NCI-H524 (cell line): ENCODE data around the gene CRPPA.
"Not testable (repeated sequence)": the region's sequence is repeated elsewhere in the genome, so short reads cannot be mapped to it uniquely, and the experiment has no call there.

Experiments used
- DNase-seq, 2 experiments: peaks; one replicate each; lab custom pipeline; 2025; lab: John Stamatoyannopoulos, UW

Gene CRPPA

DNA sequence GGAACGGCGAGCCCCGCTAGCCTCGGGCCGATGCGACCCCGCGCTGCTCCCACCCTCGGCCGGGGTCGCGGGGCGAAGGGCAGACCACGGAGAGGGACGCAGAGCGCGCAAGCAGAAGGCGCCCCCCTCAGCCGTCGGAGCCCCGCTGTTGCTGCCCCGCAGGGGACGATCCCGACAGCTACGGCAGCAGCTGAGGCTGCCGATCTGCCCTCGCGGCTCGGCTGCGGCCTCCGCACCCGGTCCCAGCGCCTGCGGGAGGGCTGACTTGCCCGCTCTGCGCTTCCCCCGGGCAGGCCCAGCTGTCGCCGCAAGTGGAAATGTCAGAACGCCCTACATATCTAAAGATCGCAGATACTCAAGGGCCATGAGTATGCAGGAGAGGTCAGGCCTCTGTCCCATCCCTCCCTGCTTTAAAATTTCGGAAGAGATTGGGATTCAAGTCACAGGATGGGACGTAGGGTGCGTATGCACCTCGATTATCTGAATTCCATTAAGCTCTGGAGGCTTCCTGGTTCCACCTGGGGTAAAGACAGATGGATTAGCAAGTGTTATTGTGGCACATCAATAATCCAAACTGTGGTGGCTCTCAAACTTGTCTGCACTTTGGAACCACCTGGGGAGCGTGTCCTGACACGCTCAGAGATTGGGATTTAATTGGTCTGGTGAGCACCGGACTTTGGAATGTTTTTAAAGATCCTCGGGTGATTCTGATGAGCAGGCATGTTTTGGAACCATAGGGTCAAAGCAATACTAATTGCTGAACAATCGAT, at the start of gene CRPPA:
CRPPA (minus strand) TSS at position 206 of the 770 bp plus-strand sequence. CDS start 216 bp downstream, outside the sequence.
- peak in 1 of 2 experiments; percentile 59 for DNase-seq

DNA sequence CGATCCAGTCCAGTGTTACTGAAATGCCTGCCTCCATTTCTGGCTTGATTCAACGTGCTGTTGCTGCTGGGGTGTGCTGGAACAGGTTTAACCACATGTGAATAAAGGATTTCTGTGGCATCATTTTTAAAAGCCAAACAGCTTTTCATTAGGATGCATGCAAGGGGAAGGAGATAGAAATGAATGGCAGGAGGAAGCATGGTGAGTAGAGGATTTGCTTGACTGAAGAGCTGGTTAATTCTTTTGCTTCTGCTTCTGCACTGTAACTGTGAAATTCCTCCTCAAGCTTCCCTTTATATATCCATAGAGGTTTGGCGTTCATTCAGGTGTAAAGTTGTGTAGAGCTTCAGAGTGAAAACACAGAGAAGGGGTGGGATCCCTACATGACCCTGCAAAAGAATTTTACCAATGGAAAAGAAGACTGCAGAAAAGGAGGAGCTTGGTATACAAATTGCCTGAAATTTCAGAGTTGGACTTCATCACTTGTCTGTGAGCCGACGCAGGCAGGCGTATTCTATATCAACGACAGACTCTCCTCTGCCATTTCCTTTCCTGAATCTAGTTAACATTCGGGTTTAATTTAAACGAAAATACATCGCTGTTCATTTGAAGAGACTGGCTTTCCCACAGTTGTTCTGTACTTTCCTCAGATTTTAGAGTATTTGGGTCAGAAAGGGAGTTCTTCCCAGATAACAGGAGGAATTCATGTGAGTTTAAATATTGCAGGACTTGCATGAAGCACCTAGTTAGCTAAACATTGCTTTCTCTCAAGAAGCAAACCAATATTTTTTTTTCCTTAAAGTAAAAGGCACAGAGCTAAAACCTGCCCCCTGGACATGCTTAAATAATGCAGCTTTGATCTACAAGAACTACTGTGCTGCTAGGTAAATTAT, 44.4 kb upstream of the CRPPA start, which contains the start of gene SOSTDC1:
SOSTDC1 (minus strand) TSS at position 270 of the 893 bp plus-strand sequence; CDS start at position 200, 70 bp downstream.
- no peak for DNase-seq

DNA sequence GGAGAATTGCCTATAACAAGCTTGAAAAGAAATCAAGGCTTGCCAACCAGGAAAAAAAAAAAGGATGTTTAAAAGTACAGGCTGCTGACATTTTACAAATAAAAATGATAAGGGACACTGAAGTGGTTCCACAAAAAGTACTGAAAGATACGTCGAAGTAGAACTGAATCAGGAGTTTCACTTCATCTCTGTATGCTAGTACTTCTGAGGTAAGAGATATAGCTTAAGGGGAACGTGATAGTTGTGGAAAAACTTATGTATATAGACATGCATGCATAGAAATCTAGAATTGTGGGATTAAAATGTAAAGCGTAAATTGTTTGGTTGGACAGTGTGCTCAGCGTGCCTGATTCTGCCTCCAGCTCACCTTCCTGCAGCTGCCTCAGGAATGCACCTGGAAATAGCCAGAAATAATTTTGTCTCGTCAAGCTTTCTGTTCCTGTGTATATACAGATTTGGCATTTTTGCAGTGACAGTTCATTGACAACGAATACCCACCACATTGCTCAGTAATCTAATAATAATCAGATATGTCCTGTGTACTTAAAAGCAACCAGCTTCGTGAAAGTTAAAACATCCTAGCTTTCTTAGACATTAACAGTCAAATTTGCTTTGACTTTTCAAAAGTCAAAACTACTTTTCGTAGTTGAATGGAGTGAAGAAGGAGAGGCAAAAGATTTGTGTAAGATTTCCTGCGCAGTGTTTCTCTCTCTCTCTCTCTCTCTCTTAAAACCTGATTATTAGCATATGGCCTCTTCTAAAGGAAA, 42.8 kb upstream of the CRPPA start:
- DNase-seq = no peak

DNA sequence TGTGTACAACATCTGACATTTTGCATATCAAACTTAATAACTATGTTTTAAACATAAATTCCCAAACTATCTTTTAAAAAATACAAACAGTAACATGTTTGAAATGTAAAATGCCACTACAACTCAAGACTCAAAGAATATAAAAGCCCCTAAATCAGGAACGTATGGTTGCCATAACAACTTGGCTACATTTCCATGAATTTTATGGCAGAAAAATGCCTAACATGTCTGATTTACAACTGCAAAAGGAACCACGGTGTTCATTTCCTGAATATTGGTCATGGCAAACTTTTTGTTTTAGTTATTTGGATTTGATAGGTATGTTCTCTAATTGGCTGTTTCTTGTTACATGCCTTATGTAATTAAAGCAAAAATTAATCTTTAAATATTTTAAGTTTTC, 42.2 kb upstream of the CRPPA start:
- no peak for DNase-seq

DNA sequence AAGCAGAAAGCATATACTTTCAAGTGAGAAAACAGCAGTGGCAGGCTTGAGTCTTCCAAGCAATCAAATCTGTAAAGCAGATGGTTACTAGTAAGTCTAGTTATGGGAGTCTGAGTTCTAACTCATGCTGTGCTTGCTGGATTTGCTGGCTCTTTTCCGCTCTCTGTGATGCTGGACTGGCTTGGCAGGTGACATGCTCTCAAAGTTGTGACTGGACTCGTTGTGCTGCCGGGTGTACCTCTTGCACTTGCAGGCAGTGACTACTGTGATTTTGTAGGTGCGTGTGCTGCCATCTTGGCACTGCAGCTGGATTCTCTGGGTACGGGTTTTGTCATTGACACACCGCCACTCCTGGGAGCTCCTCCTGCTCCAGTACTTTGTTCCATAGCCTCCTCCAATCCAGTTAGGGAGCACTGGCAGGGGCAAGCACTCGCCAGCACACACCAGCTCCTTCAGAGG, 41.1 kb upstream of the CRPPA start:
- peak in 1 of 2 experiments; percentile 24 for DNase-seq

DNA sequence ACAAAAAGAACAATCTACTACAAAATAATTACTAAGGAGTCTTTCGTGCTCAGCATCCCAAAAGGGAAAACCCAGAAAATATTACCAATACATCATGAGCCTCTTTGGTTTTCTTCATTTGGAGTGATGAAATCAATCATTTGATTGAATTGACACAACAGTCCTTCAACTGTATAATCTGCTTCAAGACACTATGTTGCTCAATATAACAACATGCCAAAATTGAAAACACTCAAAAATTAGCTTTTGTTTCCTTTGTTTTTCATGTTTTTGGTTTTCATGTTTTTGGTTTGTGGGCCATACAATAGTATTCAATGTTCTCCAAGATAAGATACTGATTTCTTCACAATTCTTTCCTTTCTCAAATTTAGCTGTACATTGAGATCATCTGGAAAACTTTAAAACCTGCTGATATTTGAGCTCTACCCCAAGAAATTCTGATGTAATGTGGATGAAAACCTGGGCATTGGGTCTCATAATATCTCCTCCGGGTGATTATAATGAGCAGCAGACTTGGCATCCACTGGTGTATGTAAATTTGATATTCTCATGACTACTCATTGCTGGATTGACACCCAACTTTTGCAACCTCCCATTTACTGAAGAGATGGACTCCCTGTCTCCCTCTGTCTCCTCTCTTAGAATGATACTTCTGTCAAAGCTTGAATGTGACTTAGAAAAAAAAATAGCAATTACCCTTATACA, 39.6 kb upstream of the CRPPA start:
- DNase-seq = no peak

DNA sequence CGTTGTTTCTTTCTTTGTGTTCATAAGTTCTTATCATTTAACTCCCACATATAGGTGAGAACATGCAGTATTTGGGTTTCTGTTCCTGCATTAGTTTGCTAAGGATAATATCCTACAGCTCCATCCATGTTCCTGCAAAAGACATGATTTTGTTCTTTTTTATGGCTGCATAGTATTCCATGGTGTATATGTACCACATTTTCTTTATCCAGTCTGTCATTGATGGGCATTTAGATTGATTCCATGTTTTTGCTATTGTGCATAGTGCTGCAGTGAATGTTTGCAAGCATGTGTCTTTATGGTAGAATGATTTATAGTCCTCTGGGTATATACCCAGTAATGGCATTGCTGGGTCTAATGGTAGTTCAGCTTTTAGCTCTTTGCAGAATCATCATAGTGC, 35.0 kb upstream of the CRPPA start:
- DNase-seq = not testable (repeated sequence)

DNA sequence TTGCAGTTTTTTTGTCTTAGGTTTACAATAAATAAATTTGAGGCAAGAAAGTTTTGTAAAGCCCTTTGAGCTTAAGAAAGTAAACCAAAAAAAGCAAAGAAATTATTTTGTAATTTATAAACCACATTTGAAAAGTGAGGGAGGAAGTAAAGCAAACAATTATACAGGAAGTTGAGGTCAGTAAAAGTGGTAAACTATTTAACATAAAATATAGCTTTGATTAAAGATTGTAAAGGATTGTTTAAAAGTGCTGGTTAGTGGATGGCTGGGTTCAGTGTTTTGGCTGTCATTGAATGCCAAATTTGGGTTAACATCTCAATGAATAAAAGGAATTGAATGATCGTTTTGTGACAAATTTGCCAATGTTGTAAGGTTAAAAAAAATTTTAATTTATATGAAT, 34.3 kb upstream of the CRPPA start:
- no peak for DNase-seq

DNA sequence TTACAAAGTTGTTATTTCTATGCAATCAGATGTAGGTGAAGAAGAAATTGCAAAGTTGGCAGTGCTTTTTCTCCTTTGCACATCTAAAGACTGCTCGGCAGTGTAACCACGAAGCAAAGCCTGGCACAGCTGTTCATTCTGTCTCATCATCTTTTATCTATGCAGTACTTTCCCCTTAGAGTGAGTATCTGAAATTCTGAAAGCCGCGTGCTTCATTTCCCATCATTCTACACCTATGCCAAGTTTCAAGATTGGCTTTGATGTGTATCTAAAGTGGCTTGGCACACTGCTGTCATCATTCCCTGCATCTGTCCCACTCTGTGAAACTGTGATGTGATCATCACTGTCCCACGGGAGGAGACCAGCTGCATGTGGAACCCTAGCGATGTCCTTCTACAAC, 29.0 kb upstream of the CRPPA start:
- no peak for DNase-seq

DNA sequence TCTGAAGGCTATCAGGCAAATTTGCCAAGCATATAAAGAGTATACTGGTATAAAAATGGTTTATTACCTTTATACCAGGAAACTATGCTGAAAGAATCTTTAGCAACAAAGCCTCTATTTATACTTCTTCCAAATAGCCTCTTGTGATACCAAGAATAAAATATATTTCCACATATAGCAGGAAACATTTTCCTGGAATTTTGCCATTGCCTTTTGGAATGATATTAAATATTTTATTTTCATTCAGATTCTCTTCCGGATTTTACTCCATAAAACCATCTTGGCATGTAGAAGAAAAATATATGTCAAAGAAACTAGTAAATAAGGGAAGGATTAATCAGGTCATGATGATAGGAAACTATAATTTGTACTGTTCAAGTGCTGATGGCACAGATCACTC, 26.5 kb upstream of the CRPPA start:
- no peak for DNase-seq

DNA sequence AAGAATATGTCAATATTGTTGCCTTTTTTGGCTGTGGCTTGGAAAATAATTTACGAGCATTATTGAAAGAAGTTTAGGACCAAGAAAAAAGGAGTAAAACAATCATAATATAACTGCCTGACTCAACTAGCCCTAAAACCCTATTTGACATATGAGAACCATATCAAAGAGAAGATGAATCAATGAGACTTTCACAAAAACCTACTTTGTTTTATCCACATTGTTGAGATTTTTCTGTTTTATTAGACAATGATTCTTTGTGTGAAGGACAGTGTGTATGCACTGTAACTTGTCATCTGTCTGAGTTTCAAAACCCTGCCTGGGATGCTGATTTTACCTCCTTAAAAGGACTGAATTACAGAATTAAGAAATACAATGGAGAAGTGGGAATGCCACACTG, 25.2 kb upstream of the CRPPA start:
- DNase-seq = no peak

DNA sequence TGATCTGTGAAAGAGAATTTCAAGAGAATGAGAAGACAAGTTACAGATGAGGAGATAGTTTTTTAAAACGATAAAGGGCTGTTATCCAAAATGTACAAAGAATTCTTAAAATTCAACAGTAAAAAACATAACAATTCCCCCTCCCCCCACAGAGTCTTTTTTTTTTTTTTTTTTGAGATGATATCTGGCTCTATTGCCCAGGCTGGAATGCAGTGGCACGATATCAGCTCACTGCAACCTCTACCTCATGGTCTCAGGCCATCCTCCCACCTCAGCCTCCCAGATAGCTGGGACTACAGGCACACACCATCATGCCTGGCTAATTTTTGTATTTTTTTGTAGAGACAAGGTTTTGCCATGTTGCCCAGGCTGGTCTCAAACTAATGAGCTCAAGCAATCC, 22.5 kb upstream of the CRPPA start:
- DNase-seq = not testable (repeated sequence)

DNA sequence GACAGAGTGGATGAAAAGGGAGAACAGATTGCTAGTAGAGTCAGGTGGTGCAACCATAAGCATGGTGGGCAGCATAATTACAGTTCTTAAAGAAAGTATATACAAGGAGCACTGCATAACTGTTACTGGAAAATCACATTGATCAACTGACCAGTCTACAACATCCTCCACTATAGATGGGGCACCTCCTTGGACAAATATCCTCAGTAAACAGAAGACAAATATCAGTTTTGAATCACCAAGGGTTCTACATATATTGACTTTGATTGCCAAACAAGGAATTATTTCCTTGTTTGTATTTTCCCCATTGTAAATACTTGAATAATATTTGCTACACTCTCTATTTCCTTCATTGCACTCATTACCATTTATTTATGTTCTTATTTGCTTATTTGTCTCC, 17.6 kb upstream of the CRPPA start:
- DNase-seq = no peak

DNA sequence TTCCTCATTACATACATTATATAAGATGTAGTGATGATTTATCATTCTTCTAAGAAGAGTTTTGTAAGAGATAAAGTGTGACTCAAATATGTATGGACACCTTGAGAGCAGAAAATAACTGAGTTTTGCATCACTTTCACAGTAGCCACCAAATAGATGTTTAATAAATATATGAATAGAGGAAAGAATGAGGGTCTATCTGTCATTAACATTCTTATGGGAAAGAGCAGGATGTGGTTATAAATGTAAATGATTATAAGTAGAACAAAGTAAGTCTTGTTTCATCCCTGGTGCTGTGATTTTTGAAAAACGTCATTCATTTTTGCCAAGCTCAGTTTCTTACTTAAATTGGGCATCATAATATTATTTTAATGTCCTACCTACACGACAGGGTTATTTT, 15.0 kb upstream of the CRPPA start:
- DNase-seq = no peak

DNA sequence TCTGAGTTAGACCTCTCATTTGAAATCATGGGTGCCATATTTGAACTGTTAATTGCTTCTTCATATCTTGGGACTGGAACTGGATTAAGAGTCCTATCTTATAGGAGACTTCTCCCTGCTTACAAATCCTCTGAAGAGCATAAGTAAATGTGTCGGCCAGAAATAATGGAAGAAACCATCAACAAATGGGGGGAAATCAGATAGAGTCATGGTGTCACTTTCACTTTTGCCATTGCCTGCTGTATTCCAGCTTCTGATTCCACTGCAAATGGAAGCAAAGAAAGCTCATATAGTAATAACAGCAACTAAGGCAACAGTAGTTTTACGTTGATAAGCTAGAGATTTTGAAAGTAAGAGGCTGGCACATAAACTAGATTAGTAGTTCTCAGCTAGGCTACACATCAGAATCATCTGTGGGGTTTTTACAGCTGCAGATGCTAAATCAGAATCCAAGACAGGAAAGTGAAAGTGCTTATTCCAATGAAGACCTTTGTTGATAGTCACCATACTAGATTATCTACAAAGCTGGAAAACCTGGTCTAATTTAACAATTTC, 12.3 kb upstream of the CRPPA start:
- DNase-seq = no peak

DNA sequence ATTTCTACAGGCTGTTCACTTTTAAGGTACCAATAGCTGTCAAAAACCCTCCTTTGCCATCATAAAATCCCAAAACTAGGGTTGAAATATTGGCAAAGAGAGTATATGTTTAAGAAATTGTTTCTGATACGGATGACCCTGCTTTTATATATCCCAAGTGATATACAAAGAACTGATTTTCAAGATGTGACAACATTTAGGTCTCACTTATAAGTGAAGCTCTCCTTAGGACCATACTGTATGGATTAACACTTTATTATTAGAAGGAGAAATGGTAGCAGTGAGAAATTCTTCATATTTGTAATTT, 11.0 kb upstream of the CRPPA start:
- no peak for DNase-seq

DNA sequence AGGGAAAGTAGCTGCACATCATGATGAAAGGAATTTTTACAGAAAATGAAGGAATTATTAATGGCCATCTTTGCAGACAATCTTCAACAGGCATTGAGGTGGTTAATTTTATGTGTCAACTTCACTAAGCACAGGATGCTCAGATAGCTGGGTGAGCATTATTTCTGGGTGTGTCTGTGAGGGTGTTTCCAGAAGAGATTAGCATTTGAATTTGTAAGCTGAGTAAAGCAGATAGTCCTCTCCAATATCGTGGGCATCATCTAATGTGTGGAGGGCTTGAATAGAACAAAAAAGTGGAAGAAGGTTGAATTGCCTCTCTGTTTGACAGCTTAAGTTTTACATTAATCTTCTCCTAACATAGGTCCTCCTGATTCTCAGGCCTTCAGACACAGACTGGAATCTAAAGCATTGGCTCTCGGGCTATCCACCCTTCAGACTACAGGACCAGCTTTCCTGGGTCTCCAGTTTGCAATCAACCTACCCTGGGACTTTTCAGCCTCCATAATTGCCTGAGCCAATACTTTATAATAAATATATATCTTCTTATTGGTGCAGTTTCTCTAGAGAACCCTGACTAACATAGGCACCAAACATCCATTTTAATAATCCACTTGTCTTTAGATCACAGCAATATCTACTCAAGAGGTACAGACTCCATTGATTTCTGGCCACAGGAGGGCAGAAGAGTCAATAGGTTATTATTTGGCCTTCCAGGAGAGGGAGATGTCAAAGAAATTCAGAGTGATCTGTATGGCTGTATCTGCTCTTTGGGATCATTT, 10.5 kb upstream of the CRPPA start:
- peak; percentile 32 to 56 for DNase-seq

DNA sequence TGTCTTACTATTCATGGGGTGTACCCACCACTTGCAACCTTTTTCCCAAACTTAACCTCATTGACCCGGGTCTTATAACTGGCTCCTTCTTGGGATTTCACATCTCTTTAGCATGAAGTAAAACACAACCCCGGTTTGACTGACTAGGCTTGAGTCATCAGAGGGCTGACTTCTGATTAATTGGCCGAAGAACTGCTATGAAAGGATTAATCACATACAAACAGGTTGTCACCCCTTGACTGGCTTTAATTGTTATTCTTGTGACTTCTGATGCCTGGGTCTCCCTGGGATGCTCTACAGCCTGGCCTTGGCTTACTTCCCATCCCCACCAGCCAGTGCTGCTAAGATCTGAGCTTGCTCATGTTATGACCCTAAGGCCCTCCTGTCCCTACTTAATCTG, 8.8 kb upstream of the CRPPA start:
- DNase-seq = no peak

DNA sequence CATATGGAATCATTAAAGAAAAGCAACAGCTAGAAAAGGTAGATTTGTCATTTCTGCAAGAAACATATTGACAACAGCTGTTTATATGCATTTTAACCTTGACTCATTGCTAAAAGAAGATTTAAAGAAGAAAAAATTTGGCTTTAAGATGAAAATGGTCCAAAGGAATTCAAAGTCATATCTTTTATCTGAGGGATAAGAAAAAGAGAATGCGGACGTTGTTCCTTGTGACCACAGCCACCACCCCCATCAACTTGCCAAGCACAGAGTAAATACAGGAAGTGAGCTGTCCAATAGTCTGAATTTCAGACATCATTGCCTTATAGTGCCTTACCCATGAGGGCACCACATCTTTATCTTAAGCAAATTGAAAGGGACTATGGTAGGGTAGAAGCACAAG, 7.3 kb upstream of the CRPPA start:
- no peak for DNase-seq

DNA sequence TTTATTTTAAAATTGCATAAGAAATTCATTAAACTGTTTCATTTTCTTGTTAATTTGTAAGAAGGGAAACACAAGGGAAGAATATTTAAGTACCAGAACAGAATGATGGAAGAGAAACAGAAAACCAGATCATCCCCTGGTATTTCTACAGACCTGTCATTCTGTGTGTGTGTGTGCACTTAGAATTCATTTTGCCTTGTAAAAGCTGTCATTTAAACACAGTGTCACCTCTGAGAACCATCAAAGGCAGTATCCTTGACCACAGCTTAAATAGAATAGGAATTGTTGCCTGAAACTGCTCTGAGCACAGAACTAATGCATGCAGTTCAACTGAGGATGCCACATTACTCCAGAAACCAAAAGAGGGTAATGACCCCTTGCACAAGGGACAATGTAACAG, 6.8 kb upstream of the CRPPA start:
- DNase-seq = no peak

DNA sequence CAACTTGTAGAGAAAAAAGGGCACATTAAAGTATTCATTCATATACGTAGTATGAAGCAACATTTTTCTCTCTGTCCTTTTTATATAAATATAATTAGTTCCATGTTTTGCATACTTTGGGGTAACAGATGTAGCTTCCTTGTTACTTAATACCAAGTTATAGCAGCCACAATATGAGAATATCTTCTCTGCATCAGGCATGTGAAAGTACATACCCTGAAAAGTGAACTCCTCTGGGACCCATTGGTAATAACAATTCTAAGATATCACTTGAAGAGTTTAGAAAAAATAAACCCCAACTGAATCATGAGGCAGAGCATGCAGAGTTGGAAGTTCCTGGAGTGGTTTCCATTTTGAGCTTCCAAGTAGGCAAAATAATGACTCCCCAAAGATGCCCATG, 2.4 kb upstream of the CRPPA start:
- DNase-seq = no peak
